ENCODE results near the gene AGAP9.
"Not testable (repeated sequence)": the region's sequence is repeated elsewhere in the genome, so short reads cannot be mapped to it uniquely, and the experiment has no call there.

The AGAP9 gene

GRCh38 chr10:47554552-47554951 is 31.1 kb upstream of the AGAP9 start:
- no CpG with 5 or more reads among the region's 6 CpGs for WGBS, 2 donors (ENCODE audit: extremely low coverage in 2 of 2, insufficient read length in 2 of 2, insufficient replicate concordance in 1 of 2)
- H3K36me3 ChIP-seq (replicated peaks in 1 of 2; ENCODE audit: control insufficient read depth in 2 of 2, insufficient read depth in 2 of 2, low read length in 2 of 2): not testable (repeated sequence)

GRCh38 chr10:47553860-47554247 is 30.4 kb upstream of the AGAP9 start:
- not testable (repeated sequence) for H3K18ac ChIP-seq (ENCODE audit: low read length); H2BK5ac ChIP-seq (ENCODE audit: low read length); H3K14ac ChIP-seq (ENCODE audit: low read length); H2BK15ac ChIP-seq (ENCODE audit: low read length); H3K36me3 ChIP-seq (replicated peaks in 1 of 2; ENCODE audit: control insufficient read depth in 2 of 2, insufficient read depth in 2 of 2, low read length in 2 of 2); H3K9me3 ChIP-seq (replicated peaks in 1 of 2; ENCODE audit: control insufficient read depth in 2 of 2, insufficient read depth in 1 of 2, low read depth in 1 of 2, low read length in 2 of 2); H3K27ac ChIP-seq (replicated peaks; ENCODE audit: low read length); H3K23ac ChIP-seq (ENCODE audit: low read depth, low read length, poor library complexity); H2BK12ac ChIP-seq (ENCODE audit: low read length); H2AK5ac ChIP-seq (ENCODE audit: low read depth, low read length); H3K27me3 ChIP-seq (ENCODE audit: control insufficient read depth in 3 of 3, insufficient read depth in 3 of 3, low read depth in 1 of 3, low read length in 3 of 3); H3K4ac ChIP-seq (ENCODE audit: low read length); H2BK120ac ChIP-seq (ENCODE audit: low read depth, low read length); H3K79me1 ChIP-seq (ENCODE audit: low read depth, low read length); H3K4me2 ChIP-seq (ENCODE audit: insufficient read depth, low read length, poor library complexity, severe bottlenecking); DNase-seq (ENCODE audit: low spot score); H4K91ac ChIP-seq (ENCODE audit: low read depth, low read length, poor library complexity); H3K4me1 ChIP-seq (ENCODE audit: control insufficient read depth in 2 of 2, insufficient read depth in 1 of 2, low read depth in 1 of 2, low read length in 2 of 2); H4K8ac ChIP-seq (ENCODE audit: low read depth, low read length); H3K9ac ChIP-seq (ENCODE audit: low read depth, low read length, poor library complexity)
- peak overlapping the region; percentile 93 for H2AFZ ChIP-seq (ENCODE audit: low read length)
- WGBS, 2 donors (ENCODE audit: extremely low coverage in 2 of 2, insufficient read length in 2 of 2, insufficient replicate concordance in 1 of 2): no CpG with 5 or more reads among the region's 17 CpGs
- H3K4me3 ChIP-seq (ENCODE audit: low read length in 2 of 2): peak overlapping the region; percentile 52 to 77

More at GRCh38 chr10:47554552-47554951, 31.1 kb upstream of the AGAP9 start:
- H2BK120ac ChIP-seq (ENCODE audit: low read depth, low read length); H3K23ac ChIP-seq (ENCODE audit: low read depth, low read length, poor library complexity); H3K27me3 ChIP-seq (ENCODE audit: control insufficient read depth in 3 of 3, insufficient read depth in 3 of 3, low read depth in 1 of 3, low read length in 3 of 3); H2BK15ac ChIP-seq (ENCODE audit: low read length); H3K4me1 ChIP-seq (ENCODE audit: control insufficient read depth in 2 of 2, insufficient read depth in 1 of 2, low read depth in 1 of 2, low read length in 2 of 2); H2AK5ac ChIP-seq (ENCODE audit: low read depth, low read length); H3K4me2 ChIP-seq (ENCODE audit: insufficient read depth, low read length, poor library complexity, severe bottlenecking); H2BK12ac ChIP-seq (ENCODE audit: low read length); H2AFZ ChIP-seq (ENCODE audit: low read length); H4K8ac ChIP-seq (ENCODE audit: low read depth, low read length); H3K79me1 ChIP-seq (ENCODE audit: low read depth, low read length); H4K91ac ChIP-seq (ENCODE audit: low read depth, low read length, poor library complexity); H3K4me3 ChIP-seq (ENCODE audit: low read length in 2 of 2); H2BK5ac ChIP-seq (ENCODE audit: low read length); H3K18ac ChIP-seq (ENCODE audit: low read length); H3K14ac ChIP-seq (ENCODE audit: low read length); DNase-seq (ENCODE audit: low spot score); H3K9me3 ChIP-seq (replicated peaks in 1 of 2; ENCODE audit: control insufficient read depth in 2 of 2, insufficient read depth in 1 of 2, low read depth in 1 of 2, low read length in 2 of 2); H3K27ac ChIP-seq (replicated peaks; ENCODE audit: low read length); H3K4ac ChIP-seq (ENCODE audit: low read length); H3K9ac ChIP-seq (ENCODE audit: low read depth, low read length, poor library complexity): not testable (repeated sequence)

- Histone ChIP-seq H3K27ac (replicated peaks; ENCODE audit: low read length) (peak overlapping the region; percentile 71), H3K4me3 (ENCODE audit: low read length in 2 of 2) (peak overlapping the region; percentile 82 to 85)
- WGBS, 2 donors (ENCODE audit: extremely low coverage in 2 of 2, insufficient read length in 2 of 2, insufficient replicate concordance in 1 of 2): no CpG with 5 or more reads among the region's 60 CpGs
Observed at GRCh38 chr10:47553214-47553859, 29.9 kb upstream of the AGAP9 start.

GRCh38 chr10:47552719-47553118 is 29.3 kb upstream of the AGAP9 start:
- H2AK5ac ChIP-seq (ENCODE audit: low read depth, low read length); H3K18ac ChIP-seq (ENCODE audit: low read length); H3K9ac ChIP-seq (ENCODE audit: low read depth, low read length, poor library complexity); H4K8ac ChIP-seq (ENCODE audit: low read depth, low read length); H2BK5ac ChIP-seq (ENCODE audit: low read length); H3K4me2 ChIP-seq (ENCODE audit: insufficient read depth, low read length, poor library complexity, severe bottlenecking); H4K91ac ChIP-seq (ENCODE audit: low read depth, low read length, poor library complexity); H3K79me1 ChIP-seq (ENCODE audit: low read depth, low read length); H3K14ac ChIP-seq (ENCODE audit: low read length); H3K27me3 ChIP-seq (ENCODE audit: control insufficient read depth in 3 of 3, insufficient read depth in 3 of 3, low read depth in 1 of 3, low read length in 3 of 3); H3K4me1 ChIP-seq (ENCODE audit: control insufficient read depth in 2 of 2, insufficient read depth in 1 of 2, low read depth in 1 of 2, low read length in 2 of 2); DNase-seq (ENCODE audit: low spot score); H3K23ac ChIP-seq (ENCODE audit: low read depth, low read length, poor library complexity); H3K9me3 ChIP-seq (replicated peaks in 1 of 2; ENCODE audit: control insufficient read depth in 2 of 2, insufficient read depth in 1 of 2, low read depth in 1 of 2, low read length in 2 of 2); H2BK15ac ChIP-seq (ENCODE audit: low read length); H3K4ac ChIP-seq (ENCODE audit: low read length); H2BK120ac ChIP-seq (ENCODE audit: low read depth, low read length); H2BK12ac ChIP-seq (ENCODE audit: low read length); H3K27ac ChIP-seq (replicated peaks; ENCODE audit: low read length); H3K36me3 ChIP-seq (replicated peaks in 1 of 2; ENCODE audit: control insufficient read depth in 2 of 2, insufficient read depth in 2 of 2, low read length in 2 of 2): not testable (repeated sequence)
- WGBS, 2 donors (ENCODE audit: extremely low coverage in 2 of 2, insufficient read length in 2 of 2, insufficient replicate concordance in 1 of 2): no CpG with 5 or more reads among the region's 7 CpGs
- peak overlapping the region; percentile 82 to 85 for H3K4me3 ChIP-seq (ENCODE audit: low read length in 2 of 2)
- peak overlapping the region; percentile 93 for H2AFZ ChIP-seq (ENCODE audit: low read length)

More at GRCh38 chr10:47553214-47553859, 29.9 kb upstream of the AGAP9 start:
- H3K79me1 ChIP-seq (ENCODE audit: low read depth, low read length); H2AK5ac ChIP-seq (ENCODE audit: low read depth, low read length); H4K8ac ChIP-seq (ENCODE audit: low read depth, low read length); H3K4ac ChIP-seq (ENCODE audit: low read length); H3K36me3 ChIP-seq (replicated peaks in 1 of 2; ENCODE audit: control insufficient read depth in 2 of 2, insufficient read depth in 2 of 2, low read length in 2 of 2); H2BK12ac ChIP-seq (ENCODE audit: low read length); H4K91ac ChIP-seq (ENCODE audit: low read depth, low read length, poor library complexity); H2BK5ac ChIP-seq (ENCODE audit: low read length); H2BK120ac ChIP-seq (ENCODE audit: low read depth, low read length); H3K14ac ChIP-seq (ENCODE audit: low read length); H3K9me3 ChIP-seq (replicated peaks in 1 of 2; ENCODE audit: control insufficient read depth in 2 of 2, insufficient read depth in 1 of 2, low read depth in 1 of 2, low read length in 2 of 2); H3K4me1 ChIP-seq (ENCODE audit: control insufficient read depth in 2 of 2, insufficient read depth in 1 of 2, low read depth in 1 of 2, low read length in 2 of 2); H3K27me3 ChIP-seq (ENCODE audit: control insufficient read depth in 3 of 3, insufficient read depth in 3 of 3, low read depth in 1 of 3, low read length in 3 of 3); H2BK15ac ChIP-seq (ENCODE audit: low read length): not testable (repeated sequence)
- H3K18ac ChIP-seq (ENCODE audit: low read length): peak overlapping the region; percentile 96
- H3K4me2 ChIP-seq (ENCODE audit: insufficient read depth, low read length, poor library complexity, severe bottlenecking): peak overlapping the region; percentile 48
- H3K23ac ChIP-seq (ENCODE audit: low read depth, low read length, poor library complexity): peak overlapping the region; percentile 83
- peak overlapping the region; percentile 93 for H2AFZ ChIP-seq (ENCODE audit: low read length)
- peak overlapping the region; percentile 93 for H3K9ac ChIP-seq (ENCODE audit: low read depth, low read length, poor library complexity)
- DNase-seq (ENCODE audit: low spot score): peak; percentile 71

Data from neuronal stem cell (in vitro differentiated cells).